CD4-positive, alpha-beta T cell treated with Interleukin-10 for 1 hour (primary cell): ENCODE measurements around the gene NFKB1.

Source experiments
- DNase-seq: peaks from one replicate; pipeline ENCODE4 v3.0.0-alpha.2; 2020

The NFKB1 gene

DNA sequence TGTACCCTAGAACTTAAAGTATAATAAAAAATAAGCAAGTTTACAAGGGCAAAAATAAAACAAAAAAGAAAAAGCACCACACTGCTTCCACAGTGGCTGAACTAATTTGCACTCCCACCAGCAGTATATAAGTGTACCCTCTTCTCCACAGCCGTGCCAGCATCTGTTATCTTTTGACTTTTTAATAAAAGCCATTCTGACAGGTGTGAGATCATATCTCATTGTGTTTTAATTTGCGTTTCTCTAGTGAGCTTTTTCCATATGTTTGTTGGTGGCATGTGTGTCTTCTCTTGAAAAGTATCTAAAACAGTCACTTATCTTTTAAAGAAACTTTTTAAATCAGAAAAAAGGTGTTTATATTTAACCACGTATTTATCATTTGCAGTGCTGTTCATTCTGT, 71.3 kb downstream of the NFKB1 start:
- no peak for DNase-seq

DNA sequence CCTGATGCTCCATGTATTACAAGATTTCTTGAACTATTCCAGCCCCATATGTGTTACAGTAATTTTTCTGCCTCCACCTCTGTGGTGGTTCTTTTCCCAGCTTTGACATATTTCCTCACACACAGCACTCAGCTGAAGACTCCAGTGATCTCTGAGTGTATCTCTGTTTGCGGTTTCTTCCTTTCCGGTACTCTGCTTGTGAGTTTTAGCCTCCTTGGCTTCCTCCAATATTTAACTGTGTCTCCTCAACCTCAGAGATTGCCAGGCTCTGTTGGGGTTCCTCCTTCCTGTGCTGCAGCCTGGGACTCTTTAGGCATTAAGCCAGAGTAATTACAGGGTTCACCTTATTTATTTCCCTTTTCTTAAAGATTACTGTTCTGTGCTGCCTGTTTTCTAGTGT, 73.2 kb downstream of the NFKB1 start:
- no peak for DNase-seq

DNA sequence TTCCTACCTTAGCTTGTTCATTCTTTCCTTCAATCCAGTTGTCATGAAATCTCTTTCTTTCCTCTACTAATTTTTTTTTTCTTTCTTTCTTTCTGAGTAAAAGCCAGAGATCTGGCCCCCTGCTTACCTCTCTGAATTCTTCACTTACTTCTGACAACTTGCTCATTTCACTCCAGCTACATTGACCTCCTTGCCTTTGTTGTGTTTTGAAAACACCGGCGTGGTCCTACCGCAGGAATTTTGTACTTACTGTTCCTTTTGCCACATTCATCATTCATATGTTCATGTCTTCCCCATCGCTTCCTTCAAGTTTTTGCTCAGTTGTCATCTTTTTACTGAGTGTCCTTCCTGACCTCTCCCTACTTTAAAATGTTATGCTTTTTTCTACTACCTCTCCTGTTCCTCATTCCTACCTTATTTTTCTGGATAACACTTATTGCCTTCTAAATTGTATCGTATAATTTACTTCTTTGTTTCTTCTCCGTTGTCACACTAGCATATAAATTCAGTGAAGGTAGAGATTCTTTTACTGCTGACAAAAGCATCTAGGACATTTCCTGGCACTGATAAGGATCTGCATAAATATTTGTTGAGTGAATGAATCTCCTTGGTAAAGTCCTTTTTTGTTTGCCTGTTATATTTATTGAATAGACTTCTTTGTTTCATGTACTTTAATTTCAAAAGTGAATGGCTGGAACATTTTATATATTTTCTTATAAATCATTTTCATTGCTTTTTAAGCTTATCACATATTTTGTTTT, 74.4 kb downstream of the NFKB1 start:
- DNase-seq = no peak

- DNase-seq = no peak
Observed at GRCh38 chr4:102578270-102578669, 77.1 kb downstream of the NFKB1 start.

GRCh38 chr4:102578819-102579218, 77.7 kb downstream of the NFKB1 start:
- DNase-seq = peak; percentile 45

DNA sequence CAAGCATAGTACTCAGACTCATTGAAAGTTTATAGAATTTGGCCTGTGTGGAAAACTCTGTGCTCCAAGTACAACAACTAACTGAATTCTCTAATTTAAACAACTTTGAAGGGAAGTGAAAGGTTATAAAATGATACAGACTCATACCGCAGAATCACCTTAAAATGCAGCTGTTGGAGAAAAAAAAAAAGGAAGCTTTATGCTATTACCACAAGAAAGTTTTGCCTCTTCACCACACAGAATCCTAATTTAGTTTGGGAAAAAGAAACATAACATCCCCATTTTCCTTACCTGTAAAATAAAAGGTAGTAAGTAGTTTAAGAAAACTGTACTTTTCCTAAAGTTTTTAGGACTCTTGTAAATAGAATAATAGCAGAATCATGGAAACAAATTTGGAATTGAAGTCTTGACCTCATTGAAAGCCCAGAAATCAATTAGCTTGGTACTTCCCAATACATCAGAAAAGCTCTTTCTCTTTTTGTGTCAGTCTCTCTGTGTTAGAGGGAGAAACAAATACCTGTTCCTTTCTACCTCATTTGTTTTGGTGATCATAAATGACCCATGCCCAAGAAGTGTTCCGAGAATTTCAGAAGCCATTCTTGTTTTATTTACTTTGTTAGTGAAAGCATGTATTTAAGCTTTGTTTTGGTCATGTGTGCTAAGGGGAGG, 78.8 kb downstream of the NFKB1 start:
- DNase-seq = no peak

- DNase-seq = no peak
Observed at GRCh38 chr4:102580463-102580842, 79.3 kb downstream of the NFKB1 start.

- DNase-seq = no peak
Observed at GRCh38 chr4:102584091-102584490, 82.9 kb downstream of the NFKB1 start.

GRCh38 chr4:102585329-102585728, 84.2 kb downstream of the NFKB1 start:
- no peak for DNase-seq

- no peak for DNase-seq
Observed at GRCh38 chr4:102586002-102586643, 85.0 kb downstream of the NFKB1 start.

DNA sequence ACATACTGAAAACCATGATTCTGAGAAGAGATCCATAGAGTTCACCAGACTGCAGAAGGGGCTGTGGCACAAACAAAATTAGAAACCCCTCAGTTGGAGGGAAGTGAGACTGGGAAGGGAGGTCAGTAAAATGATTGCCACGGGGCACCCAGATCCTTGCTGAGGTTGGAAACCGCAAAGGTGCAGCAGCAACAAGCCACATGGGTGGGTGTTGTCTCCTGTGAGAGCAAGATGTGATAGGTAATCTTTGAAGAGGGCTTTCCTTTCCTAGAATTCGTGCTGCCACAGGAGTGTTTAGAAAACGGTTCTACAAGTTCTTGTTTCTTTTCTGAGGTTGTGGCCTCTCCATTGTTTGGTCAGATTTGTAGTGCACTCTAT, 85.5 kb downstream of the NFKB1 start:
- peak; percentile 54 for DNase-seq

DNA sequence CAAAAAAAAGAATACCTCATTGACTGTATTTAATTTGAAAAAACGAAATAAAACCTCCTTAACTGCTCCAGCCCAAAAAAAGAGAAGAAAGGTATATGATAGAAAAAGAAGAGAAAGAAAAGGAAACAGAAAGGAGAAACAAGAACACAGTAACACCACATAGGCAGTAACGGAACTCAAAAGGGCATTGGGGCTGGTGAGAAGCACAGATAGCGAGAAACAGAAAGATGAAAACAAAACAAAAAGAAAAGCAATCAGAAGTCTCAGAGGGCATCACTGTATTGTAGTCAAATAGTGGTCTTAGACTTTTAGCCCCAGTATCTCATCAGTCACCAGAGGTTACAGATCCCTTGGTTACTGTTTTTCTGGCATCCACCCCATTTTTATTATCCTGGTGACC, 88.6 kb downstream of the NFKB1 start:
- no peak for DNase-seq

GRCh38 chr4:102592256-102592655, 91.1 kb downstream of the NFKB1 start:
- no peak for DNase-seq

- no peak for DNase-seq
Observed at GRCh38 chr4:102593147-102593546, 92.0 kb downstream of the NFKB1 start.

DNA sequence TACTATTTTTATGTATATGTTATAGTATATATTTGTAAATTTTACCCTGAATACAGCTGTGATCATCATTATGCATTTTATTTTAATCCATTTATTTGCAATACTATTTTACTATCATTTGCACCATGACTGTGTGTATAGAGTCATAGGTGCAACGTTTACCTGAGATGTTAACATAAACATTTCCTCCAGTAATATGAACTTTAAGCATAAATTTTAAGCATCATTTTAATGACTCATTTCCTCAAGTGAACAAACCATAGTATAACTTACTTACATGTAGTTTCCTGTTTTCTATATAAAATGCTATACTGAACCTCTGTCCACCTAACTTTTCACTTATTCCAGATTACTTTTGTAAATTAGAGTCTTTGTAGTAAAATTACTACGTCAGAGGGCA, 92.8 kb downstream of the NFKB1 start:
- DNase-seq = no peak

DNA sequence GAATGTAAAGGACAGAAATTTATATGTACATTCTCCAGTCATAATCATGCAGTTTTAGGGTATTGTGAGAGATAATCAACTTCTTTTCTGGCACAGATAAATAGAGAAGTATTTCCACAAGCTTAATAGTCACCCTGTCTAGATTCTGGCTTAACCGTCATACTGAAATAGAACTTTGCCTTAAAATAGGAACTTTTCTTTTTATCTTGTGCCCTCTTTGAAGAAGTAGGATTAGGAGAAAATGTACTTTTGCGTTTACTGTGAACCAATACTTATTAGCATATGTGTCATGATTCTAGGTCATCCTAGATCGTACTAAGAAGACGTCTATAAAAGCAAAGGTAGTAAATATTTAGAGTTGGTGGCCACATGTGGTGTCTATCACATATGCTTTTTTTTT, 95.4 kb downstream of the NFKB1 start:
- DNase-seq = no peak

DNA sequence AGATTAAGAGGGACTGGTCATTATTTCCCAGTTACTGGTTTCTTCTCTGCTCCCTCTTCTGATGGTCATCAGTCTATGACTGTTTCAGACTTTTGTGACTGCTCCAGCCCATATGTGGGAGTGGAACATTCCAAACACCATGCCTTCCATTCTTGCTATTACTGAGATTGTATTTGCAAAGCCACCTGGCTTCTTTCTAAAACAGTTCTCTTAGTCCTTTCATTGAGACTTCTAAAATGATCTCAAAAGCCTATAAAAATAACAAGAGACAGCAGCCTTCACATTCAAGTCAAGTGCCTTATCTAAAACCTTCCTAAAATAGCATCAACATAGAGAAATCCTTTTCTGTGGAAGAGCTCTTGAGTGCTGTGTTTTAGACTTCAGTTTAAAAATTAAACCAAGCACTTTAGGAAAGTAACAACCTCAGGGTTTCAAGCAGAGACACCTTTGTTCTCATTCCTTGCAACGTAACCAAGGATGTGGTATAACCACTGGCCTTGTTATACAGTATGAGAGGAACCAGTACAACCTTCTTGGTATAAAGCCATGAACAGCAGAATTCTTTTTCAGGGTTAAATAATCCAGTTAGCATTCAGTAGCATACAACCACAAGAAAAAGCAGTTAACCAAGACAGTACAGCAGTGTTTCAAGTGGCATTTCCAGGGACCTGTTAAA, 97.1 kb downstream of the NFKB1 start:
- peak; percentile 63 for DNase-seq

DNA sequence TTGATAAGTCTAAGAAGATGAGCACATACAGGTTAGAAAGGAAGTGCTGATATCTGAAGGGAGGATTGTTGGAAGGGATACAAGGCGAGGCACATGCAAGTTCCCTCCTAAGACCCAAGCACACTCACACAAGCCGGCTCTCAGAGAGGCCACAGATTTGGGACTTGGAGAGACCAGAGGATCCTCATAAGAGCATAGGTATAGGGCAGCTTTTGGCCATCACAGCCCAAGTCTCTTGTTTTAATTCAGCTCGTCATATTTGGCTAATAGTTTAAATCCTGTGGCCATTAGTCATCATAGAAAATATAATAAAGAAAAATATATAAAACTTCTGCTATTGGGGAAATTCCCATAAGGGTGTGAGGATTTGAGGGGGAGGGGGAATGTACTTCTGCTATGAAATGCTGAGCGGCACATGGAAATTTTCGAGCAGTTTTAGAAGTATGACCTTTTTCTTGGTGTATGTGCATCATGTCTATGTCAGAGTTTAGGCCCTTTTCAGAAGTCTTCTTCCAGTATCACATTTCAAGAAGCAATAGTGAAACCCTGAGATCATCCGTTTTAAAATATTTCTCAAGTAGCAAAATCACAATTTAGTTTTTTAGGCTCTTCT, 97.7 kb downstream of the NFKB1 start:
- peak; percentile 22 for DNase-seq

- DNase-seq = no peak
Observed at GRCh38 chr4:102599455-102599854, 98.3 kb downstream of the NFKB1 start.

- DNase-seq = no peak
Observed at GRCh38 chr4:102599886-102600285, 98.7 kb downstream of the NFKB1 start.

GRCh38 chr4:102600689-102601088, 99.5 kb downstream of the NFKB1 start:
- DNase-seq = no peak

DNA sequence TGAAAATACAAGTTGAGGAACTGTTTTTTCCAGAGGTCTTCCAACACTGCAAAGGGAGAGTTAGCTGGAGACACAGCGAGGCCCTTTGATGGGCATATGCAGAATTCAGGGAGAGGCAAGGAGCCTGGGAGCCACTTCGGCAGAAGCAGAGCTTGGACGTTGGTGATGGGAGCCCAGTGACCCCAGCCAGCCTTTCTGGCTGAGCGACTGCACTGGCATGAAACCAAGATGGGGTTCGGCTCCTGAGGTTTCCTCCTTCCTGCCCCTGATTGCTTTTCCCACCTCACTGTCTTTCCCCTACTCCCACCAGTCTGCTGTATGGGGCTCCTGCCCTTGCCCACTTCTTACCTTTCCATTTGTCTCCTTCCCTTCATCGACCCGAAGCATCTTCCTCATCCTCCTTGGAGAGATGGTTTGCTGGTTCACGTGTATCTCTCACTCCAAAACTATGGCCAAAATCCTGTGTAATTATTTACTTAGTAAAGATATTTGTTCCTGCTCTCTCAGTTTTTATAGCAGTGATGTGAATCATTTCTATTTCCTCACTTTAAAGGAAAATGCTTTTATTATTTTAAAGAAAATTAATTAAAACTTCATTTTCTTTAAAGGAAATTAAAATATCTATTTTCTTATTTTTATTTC, 100.5 kb downstream of the NFKB1 start:
- no peak for DNase-seq
